ENCODE results near the gene RIC3.

DNA sequence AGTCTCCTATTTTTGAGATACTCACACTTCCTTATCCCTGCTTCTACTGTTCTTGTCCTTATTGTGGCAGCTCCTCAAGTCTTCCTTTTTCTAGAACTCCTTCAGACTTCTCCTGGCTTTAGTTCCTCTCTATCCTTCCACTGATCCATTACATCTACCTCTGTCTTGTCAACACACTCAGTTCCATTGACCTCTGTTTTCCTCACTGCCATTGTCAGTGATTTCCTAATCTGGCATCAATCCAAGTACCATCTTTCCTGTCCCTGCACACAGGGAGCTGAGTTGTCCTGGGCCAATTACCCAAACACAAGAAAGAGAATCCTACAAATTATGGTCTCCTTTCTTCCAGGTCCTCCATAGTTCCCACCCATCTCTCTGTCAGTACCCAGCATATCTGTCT lies 27.9 kb upstream of the RIC3 start:
- TF ChIP-seq EZH2 (IDR thresholded peaks at IDR 0.05; ENCODE audit: borderline replicate concordance, low read depth, low read length, poor library complexity, severe bottlenecking) = no peak
- TF ChIP-seq, protein P1, sequence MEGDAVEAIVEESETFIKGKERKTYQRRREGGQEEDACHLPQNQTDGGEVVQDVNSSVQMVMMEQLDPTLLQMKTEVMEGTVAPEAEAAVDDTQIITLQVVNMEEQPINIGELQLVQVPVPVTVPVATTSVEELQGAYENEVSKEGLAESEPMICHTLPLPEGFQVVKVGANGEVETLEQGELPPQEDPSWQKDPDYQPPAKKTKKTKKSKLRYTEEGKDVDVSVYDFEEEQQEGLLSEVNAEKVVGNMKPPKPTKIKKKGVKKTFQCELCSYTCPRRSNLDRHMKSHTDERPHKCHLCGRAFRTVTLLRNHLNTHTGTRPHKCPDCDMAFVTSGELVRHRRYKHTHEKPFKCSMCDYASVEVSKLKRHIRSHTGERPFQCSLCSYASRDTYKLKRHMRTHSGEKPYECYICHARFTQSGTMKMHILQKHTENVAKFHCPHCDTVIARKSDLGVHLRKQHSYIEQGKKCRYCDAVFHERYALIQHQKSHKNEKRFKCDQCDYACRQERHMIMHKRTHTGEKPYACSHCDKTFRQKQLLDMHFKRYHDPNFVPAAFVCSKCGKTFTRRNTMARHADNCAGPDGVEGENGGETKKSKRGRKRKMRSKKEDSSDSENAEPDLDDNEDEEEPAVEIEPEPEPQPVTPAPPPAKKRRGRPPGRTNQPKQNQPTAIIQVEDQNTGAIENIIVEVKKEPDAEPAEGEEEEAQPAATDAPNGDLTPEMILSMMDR (conservative IDR thresholded peaks at IDR 0.05; ENCODE audit: low read depth, low read length) = no peak
